GM19099 (cell line): Measurements from ENCODE around the gene KCNE3.

Experiments
- POLR2A ChIP-seq: IDR thresholded peaks from 3 replicates; pipeline ENCODE4 v1.6.1; 2011; ENCODE audit warnings: low read depth; ENCODE audit not compliant: insufficient read length; ENCODE audit errors: extremely low read depth

Gene KCNE3

DNA sequence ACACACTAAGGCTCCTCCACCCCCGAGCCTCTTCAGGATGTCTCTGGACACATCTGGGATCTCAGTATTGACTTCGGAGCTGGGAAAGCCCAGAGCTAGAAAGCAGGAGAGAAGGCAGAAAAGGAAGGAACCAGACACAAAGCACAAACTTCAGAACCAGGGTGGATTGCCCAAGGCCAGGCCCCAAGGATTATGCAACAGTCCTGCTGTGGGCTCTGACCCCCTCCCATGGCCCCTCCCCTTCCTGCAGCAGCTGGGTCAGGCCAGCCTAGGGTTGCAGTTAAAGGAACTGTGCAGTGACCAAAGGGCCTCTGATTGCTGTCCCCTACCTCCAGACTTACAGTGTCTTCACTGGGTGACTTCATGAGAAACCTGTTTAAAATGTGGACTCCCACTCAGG is 5.3 kb downstream of the KCNE3 start:
- TF ChIP-seq POLR2A: no peak

DNA sequence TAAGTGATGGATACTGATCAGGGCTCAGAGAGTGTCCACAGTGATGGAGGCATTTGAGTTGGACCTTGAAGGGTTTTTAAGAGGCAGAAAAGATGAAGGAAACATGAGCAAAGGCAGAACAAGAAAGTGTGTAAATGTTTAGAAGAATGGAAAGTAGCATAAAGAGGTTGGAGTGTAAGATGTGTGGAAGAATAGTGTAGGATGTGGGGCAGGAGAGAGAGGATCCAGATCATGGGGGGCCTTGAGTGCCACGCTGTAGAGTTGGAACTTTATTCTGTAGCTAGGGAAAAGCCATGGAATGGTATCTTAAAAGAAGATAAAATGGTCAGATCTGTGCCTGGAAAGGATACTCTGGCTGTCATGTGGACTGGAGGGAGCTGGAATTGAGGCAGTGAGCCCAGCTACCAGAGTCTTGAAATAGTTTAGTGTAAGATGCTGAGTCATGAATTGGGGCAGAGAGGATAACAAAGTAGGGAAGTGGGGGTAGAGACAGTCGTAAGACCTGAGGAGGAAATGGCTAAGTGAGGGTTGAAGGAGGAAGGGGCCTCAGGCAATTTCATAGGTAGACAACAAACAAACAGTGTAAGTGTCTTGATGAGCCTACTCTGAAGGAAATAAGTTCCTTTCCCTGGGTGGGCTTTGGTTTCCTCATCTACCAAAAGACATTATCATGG is 6.7 kb downstream of the KCNE3 start:
- TF ChIP-seq POLR2A: no peak

DNA sequence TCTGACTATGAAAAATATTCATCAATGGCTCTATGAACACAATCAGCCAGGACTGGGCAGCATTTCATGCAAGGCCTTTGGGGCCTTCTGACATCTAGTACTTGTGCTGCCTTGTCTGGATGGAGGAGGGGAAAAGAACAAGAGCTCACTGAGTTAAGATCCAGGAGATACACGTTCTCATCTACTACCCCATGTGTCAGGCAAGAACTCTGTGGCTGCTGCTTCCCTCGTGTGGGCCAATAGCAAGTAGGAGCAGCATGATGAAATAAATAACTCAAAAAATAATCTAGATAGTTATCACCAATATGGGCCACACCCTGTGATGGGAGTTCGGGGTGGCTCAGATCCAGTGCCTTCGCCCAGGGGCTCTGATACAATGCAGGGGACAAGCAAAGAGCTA is 7.3 kb downstream of the KCNE3 start:
- no peak for TF ChIP-seq POLR2A

DNA sequence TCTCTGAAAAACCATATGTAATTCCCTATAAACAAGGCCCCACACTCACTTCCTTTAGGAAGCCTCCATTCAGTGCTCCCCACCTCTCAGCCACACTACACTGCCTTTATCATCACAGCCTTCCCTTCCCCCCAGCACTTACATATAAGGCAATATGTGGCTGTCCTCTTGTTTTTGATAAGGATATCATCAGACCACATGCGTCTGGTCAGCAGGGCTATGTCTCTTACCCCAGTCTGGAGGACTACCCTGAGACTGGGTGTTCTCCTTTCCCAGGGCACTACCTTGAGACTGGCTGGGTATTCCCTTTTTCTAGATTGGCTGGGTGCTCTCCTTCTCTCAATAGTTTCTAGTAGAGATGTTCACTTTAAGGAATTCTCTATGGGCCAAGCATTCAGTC is 7.8 kb downstream of the KCNE3 start:
- no peak for TF ChIP-seq POLR2A

DNA sequence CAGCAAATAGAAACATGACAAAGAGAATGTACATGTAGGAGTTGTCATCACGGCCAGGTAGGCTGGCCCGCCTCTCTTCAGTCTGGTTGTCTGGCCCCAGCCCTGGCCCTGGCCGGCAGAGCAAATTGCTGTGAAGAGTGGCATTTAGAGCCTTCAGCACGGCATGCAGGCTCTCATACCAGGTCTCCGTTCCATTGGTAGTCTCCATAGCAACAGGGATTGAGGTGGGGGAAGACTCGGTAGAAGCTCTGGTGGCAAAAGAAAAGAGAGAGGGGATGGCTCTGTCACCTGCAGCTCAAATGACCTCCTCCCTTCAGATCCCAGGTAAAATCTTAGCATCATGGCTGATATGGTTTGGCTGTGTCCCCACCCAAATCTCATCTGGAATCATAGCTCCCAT is 10.0 kb downstream of the KCNE3 start:
- no peak for TF ChIP-seq POLR2A

DNA sequence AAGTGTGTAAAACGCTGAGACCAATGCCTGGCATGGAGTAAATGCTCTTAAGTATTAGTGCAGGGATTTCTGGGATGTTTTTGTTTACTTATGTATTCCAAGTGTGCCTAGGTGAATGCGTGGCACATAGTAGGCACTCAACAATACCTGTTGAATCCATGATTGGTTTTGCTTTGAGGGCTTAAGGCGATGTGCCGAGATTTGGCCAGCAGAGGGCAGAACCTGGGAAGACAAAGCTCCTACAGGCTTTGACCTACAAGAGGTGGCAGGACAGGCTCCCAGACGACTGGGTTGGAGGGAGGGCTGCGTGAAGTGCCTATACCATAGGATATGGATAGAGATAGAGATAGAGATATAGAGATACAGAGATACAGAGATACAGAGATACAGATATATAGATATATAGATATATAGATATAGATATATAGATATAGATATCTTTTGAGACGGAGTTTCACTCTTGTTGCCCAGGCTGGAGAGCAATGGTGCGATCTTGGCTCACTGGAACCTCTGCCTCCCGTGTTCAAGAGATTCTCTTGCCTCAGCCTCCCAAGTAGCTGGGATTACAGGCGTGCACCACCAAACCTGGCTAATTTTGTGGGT is 13.9 kb downstream of the KCNE3 start:
- no peak for TF ChIP-seq POLR2A

DNA sequence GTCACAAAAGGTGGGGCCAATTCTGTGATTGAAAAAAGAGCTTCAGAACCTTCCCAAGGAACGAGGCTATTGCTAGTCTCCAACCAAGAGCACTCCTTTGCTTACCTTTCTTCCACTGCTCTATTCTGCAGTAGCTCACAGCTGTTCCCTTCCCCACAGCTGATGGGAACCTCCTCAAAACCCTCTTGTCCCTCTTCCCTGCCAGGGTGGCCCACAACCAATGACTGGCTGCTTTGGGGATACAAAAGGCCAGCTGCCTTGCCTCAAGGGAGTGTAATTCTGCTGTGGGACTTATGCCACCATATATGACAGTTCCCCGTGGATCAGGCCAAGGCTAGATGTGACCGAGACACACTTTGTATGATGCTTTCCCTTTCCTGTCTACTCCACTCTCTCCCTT is 15.0 kb downstream of the KCNE3 start:
- TF ChIP-seq POLR2A: no peak

DNA sequence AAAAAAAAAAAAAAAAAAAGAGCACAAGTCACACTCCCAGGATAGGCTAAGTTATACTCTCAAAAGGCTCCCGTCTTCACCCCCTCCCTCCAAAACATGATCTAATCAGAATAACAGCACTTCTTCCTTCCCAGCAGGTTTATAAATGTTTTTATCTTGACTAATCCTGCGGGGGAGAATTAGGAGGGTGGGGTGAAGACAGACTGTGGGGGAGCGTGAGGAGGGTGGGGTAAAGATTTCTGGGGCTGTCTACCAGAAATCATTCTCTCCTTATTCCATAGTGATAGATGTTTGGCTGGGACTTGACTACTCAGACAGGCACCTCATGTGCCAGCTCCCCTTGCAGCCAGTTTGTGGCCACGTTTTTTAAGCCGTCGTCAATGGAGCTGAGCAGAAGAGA is 17.0 kb downstream of the KCNE3 start:
- no peak for TF ChIP-seq POLR2A

DNA sequence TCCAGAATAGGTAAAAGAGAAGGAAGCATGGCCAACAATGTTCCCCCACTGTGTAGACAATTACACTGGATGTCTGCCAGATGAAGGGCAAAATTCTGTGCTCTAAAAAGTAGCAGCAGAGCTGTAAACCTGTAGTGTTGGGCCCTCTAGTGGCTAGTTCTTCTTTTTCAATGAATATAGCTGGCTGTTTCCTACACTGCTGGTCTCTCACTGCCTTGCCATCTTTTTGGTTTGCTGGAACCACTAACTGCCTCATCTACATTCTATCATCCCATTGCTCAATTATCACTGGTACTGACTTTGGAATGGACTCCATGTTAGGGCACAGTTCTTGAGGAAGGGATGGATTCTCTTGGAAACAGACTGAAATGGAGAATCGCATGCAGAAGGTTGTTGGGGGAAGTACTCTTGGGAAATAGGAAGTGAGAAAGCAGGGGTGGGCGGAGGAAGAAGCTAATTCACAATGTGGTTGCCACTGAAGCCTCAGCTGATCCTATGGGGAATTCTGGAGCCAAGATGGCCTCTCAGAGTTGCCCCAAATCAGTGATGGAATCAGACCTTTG is 17.9 kb downstream of the KCNE3 start:
- TF ChIP-seq POLR2A: no peak

DNA sequence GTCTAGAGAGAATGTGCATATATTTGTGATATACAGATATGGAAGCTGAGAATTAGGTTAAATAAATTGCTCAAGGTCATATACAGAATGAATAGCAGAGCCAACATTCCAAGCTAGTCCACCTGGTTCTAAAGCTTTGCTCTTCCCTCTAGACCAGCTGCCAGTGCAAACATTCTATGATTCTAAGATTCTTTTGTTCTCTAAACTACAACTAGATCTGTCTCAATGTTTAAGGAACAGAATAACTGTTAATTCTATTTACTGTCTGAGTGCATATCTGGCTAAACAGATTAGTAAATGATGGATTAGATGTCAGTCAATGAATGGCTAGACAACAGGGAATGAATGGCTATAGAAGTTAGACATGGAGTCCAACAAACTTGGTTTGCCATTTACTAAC is 19.6 kb downstream of the KCNE3 start:
- no peak for TF ChIP-seq POLR2A

DNA sequence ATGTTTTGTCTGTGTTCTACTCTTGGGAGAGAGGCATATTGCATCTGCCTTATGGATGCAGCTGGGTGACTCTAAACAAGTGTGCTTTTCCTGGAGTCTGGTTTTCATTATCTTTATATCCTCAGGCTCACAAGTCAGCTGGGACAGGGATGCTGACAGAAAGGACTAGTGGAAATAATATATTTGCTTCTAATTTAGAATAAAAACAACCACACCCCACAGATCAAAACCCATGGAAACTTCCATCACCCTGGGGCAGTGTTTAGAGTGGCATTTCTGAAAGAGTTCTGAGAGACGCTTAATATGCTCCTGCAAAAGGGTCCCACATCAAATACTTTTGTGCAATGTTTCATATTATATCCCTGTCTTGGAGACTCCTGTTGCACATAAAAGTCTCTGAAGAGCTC is 20.8 kb downstream of the KCNE3 start:
- no peak for TF ChIP-seq POLR2A

DNA sequence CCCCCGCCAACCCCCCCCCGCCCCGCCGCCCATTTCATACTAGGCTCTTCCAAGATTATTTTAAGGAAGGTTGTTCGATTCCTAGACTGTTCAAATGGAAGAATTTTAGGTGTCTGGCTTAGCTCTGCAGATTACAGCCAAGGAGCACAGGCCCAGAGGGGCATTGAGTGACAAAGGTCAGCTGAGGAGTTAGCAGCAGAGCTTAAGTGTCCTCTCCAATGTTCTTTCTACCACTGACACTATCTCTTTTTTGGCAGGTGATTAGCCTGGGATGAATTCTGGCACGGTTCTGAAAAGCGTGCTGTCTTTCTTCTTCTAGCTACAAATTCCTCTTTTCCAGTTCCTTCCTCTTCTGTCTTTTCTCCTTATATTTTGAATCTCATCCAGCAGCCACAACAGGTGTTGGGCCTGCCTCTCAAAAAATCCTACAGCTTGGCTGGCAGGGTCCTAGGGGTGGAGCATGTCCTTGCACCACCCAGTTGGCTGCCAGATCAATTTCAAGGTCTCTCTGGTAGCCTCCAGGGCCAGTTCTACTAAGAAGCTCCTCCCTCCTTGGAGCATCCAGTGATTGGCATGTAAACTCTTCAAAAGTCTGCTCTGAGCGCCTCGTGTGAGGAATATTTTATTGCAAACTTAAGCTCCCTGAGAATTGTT is 23.0 kb downstream of the KCNE3 start:
- no peak for TF ChIP-seq POLR2A

DNA sequence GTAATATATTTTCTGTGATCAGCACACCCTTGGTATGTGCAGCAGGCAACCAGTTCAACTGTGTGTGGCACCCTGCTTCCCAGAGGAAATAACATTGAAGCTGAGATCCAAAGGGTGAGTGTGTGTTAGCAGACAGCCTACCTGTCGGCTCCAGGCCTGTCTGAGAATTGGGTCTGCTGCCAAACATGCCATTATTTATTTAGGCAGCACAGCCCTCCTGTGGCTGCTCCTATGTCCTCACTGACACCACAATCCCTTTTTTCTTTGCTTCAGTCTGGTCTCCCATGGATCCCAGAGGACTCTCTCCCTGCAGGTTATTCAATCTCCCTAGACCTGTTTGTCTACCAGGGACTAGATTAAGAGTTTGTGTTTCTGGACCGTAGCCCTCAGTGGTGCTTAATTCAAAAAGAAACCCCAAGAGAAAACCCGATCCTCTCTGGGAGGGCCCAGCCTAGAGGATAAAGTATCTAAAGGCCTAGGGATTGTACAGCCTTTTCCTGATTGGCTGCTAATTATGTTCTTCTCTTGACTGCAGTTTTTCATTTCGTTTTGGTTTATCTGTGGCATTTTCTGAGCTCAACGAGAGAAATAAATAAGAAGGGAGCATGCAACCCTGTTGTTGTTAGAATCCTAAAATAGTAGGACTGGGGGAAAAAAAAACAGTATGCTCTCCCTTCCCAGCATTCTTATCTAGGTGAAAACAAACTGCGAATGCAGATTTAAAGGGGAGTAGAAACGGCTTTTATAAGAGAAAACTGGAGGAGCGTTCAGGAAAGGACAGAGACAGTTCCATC is 24.1 kb downstream of the KCNE3 start:
- no peak for TF ChIP-seq POLR2A

DNA sequence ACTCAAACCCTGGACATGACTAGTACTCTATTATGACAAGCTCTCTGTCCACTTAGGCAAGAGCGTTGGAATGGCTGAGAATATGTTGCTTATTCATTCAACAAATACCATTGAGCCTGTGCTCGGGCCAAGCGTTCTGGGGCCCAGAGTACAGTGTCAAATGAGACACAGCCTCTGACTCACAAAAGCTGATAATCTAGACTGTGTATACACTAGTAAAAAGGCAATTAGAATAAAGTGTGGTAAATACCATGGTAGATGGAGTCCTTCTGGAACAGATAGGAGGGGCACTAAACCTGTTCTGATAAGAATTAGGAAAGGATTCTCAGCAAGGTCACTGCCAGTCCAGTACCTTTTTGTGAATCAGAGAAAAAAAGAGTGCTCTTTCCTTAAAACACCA is 24.7 kb downstream of the KCNE3 start:
- no peak for TF ChIP-seq POLR2A

DNA sequence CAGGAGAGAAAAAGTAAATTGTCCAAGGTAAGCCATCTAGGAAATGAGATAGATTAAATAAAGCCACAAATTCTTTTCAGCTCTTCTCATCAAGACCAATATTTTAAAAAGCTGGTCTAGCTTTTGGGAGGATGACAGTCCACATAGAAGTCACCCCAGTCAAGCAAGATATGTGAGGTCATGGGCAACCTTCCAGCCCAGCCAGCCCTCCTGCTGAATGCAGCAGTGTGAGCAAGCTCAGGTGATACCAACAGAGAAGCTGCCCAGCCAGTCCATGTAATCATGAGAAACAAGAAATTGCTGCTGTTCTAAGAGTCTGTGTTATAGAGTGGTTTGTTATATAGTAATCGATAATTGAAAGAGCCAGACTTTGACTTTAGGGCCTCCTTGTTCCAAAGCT is 28.7 kb downstream of the KCNE3 start:
- TF ChIP-seq POLR2A: no peak
